GM18873 (cell line): ENCODE measurements around the gene TLCD3B.

Source experiments
- ATAC-seq: cut with Tn5 transposase; IDR thresholded peaks from one replicate; pipeline ENCODE4 v1.9.1; 2021; ENCODE audit warnings: mild to moderate bottlenecking, moderate library complexity, moderate number of reproducible peaks; ENCODE audit not compliant: unreplicated experiment, low FRiP score

Gene TLCD3B

DNA sequence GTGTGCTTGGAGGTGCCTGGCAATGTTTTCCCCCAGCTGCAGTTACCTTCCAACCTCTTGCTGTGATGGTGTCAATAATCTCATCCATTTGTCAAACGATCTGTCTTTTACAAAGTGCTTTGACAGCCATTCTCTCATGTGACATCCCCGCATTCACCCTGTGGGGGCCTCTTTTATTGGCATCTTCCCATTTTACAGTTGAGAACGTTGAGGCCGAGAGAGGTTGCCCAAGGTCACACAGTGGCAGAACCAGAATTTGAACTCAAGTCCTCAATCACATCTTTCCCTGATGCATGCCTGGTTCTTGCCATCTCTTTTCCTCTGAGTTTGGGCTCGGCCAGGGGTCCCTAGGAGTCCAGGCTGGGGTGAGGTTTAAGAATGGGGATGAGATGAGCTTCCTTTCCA is 55.9 kb downstream of the TLCD3B start:
- ATAC-seq = no peak
